HG02970 (cell line): Measurements from ENCODE around the gene FSTL3.
"Not testable (repeated sequence)": the region's sequence is repeated elsewhere in the genome, so short reads cannot be mapped to it uniquely, and the experiment has no call there.

Experiments
- ATAC-seq: cut with Tn5 transposase; IDR thresholded peaks from one replicate; pipeline ENCODE4 v1.9.1; 2021; ENCODE audit warnings: mild to moderate bottlenecking, moderate library complexity, moderate number of reproducible peaks; ENCODE audit not compliant: unreplicated experiment, low FRiP score

FSTL3 gene

DNA sequence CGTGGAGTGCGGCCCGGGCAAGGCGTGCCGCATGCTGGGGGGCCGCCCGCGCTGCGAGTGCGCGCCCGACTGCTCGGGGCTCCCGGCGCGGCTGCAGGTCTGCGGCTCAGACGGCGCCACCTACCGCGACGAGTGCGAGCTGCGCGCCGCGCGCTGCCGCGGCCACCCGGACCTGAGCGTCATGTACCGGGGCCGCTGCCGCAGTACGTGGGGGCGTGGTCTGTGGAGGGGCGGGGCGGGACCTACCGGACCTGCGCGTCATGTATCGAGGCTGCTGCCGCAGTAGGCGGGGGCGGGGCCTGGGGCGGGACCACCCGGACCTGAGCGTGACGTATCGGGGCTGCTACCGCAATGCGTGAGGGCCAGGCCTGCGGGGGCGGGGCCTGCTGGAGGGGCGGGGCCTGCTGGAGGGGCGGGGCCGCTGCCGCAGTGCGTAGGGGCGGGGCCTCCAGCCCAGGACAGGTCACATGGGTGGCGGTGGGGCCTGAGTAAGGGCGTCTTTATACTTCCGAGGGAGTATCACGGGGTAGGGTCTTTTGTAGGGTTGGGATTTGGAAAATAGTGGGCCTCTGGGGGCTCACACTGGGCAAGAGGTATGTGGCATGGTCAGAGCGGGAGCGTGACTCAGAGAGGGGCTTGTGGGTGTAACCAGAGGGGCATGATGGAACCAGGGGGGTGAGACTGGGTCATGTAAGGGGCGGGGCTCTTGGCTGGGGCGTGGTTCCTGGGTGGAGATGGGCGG lies 4.3 kb downstream of the FSTL3 start:
- ATAC-seq: peak; percentile 72

DNA sequence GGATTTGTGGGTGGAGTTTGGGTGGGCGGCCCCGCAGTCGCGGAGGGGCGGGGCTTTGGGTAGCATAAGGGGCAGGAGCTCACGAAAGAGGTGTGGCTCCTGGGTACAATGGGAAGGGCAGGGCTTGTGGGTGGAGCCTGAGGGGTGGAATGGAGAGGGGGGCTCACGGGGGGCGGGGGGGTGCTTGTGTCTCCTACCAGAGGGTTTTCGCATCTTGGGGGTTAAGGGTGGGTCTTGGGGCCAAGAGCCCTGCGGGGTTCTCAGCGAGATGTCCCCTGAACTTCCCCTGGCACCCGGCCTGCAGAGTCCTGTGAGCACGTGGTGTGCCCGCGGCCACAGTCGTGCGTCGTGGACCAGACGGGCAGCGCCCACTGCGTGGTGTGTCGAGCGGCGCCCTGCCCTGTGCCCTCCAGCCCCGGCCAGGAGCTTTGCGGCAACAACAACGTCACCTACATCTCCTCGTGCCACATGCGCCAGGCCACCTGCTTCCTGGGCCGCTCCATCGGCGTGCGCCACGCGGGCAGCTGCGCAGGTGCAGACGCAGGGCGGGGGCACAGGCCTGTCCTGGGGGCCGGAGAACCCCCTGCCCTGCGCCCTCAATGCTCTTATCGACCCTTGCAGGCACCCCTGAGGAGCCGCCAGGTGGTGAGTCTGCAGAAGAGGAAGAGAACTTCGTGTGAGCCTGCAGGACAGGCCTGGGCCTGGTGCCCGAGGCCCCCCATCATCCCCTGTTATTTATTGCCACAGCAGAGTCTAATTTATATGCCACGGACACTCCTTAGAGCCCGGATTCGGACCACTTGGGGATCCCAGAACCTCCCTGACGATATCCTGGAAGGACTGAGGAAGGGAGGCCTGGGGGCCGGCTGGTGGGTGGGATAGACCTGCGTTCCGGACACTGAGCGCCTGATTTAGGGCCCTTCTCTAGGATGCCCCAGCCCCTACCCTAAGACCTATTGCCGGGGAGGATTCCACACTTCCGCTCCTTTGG lies 5.1 kb downstream of the FSTL3 start:
- ATAC-seq: no peak

DNA sequence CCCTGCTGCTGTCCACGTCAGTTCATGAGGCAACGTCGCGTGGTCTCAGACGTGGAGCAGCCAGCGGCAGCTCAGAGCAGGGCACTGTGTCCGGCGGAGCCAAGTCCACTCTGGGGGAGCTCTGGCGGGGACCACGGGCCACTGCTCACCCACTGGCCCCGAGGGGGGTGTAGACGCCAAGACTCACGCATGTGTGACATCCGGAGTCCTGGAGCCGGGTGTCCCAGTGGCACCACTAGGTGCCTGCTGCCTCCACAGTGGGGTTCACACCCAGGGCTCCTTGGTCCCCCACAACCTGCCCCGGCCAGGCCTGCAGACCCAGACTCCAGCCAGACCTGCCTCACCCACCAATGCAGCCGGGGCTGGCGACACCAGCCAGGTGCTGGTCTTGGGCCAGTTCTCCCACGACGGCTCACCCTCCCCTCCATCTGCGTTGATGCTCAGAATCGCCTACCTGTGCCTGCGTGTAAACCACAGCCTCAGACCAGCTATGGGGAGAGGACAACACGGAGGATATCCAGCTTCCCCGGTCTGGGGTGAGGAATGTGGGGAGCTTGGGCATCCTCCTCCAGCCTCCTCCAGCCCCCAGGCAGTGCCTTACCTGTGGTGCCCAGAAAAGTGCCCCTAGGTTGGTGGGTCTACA lies 6.6 kb downstream of the FSTL3 start:
- ATAC-seq: no peak

DNA sequence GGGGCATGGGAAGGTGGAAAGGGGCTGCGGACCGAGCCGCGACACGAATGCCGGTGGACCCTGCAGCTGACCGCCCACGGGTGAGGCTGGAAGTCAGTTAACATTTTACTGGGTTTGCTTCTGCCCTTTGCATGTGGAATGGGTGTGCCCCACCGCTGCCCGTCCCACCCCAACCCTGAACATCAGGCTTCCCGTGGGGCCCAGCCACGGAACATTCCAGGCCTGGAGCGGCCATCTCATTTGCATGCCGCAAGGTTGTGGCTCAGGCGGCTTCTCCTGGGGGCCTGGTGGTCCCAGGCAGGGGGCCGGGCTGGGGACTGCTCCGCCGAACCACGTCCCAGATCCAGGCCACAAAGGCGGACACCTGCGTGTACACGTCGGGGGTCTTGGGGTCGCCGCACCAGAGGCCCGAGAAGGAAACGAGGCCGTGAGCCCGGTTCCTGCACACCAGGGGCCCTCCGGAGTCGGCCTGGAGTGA lies 9.3 kb downstream of the FSTL3 start:
- ATAC-seq: no peak

DNA sequence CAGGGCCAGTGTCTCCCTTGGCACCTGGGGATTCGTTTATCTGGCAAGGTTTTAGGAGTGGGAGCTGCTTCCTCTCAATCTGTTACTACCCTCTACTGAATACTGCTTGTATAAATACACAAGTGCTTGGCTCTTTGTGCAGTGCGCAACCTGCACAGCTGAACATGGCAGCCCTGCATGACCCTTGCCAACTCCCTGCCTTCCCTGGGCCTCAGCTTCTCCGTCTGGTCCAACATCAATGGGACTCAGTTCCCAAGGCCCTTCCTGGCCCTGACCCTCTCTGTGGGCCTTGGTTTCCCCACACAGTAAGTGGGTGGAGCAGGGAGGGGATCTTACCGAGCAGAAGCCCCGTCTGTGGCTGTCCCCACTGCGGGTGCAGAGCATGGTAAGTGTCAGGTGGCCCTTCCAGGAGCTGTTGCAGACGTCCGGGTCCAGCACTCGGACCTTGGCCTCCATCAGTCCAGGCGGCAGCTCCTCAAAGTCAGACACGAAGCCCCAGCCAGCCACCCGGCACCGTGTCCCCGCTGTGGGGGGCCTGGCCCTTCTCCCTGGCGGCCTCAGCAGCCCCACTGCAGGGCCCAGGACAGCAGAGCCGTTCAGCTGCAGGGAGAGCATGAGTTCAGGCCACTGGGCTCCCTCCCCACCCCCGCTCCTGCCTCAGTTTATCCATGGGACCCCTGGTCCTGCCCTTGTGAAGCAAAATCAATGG lies 10.6 kb downstream of the FSTL3 start:
- no peak for ATAC-seq

DNA sequence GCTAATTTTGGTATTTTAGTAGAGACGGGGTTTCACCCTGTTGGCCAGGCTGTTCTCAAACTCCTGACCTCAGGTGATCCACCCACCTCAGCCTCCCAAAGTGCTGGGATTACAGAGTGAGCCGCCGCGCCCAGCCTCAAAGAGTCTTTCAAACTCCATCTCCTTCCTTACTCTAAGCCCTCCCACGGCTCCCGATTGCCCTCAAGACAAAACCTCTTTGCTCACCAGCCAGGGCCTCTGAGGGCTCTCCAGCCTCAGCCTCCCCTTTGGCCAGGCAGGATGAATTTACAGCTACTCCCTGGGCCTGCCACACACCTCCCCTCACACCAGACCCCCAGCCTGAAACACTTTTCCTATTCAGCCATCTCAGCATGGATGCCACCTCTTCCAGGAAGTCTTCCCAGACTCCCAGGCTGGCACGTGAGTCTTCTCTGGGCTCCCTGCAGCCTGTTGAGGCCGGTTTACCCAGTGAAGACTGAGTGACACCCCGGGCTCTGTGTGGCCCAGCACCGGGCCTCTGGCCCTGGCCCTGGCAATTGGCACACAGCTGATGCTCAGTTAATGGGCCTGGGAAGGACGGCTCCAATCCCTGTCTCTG lies 11.5 kb downstream of the FSTL3 start:
- ATAC-seq: no peak

DNA sequence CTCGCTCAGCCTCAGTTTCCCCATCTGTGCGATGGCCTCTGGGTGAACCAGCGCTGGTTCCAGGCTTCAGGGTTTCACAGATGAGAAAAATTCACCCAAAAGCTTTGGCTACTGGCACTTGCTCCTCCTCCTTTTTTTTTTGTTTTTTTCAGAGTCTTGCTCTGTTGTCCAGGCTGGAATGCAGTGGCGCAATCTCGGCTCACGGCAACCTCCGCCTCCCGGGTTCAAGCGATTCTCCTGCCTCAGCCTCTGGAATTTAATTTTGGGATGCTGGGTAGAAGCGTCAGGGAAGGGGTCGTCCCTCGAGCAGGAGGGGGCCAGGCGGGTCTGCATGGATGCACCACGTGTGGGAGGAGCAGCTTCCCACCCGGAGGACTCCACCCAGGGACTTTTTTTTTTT lies 12.0 kb downstream of the FSTL3 start:
- ATAC-seq: no peak

DNA sequence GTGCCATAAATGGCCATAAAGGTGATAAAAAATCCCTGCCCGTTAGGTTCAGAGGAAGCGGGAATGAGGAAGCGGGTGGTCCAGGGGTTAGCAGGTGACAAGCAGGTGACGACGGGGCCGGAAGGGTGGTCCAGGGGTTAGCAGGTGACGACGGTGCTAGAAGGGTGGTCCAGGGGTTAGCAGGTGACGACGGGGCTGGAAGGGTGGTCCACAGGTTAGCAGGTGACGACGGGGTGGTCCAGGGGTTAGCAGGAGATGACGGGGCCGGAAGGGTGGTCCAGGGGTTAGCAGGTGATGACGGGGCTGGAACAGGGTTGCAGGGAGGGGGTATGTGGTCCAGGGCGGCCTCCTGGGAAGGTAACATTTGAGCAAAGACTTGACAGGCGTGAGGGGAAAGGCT lies 12.8 kb downstream of the FSTL3 start:
- ATAC-seq: no peak

DNA sequence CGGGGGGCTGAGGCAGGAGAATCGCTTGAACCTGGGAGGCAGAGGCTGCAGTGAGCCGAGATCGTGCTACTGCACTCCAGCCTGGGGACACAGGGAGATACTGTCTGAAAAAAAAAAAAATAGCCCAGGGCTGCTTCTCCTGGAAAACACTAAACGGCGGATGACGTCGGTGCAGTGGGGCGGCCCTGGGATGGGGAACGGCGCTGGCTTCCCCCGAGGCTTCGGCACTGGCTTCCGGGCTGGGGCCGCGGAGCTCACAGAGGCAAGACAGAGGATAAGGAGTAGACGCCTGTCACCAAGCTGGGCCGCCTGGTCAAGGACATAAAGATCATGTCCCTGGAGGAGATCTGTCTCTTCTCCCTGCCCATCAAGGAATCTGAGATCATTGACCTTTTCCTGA lies 14.0 kb downstream of the FSTL3 start:
- ATAC-seq: no peak

DNA sequence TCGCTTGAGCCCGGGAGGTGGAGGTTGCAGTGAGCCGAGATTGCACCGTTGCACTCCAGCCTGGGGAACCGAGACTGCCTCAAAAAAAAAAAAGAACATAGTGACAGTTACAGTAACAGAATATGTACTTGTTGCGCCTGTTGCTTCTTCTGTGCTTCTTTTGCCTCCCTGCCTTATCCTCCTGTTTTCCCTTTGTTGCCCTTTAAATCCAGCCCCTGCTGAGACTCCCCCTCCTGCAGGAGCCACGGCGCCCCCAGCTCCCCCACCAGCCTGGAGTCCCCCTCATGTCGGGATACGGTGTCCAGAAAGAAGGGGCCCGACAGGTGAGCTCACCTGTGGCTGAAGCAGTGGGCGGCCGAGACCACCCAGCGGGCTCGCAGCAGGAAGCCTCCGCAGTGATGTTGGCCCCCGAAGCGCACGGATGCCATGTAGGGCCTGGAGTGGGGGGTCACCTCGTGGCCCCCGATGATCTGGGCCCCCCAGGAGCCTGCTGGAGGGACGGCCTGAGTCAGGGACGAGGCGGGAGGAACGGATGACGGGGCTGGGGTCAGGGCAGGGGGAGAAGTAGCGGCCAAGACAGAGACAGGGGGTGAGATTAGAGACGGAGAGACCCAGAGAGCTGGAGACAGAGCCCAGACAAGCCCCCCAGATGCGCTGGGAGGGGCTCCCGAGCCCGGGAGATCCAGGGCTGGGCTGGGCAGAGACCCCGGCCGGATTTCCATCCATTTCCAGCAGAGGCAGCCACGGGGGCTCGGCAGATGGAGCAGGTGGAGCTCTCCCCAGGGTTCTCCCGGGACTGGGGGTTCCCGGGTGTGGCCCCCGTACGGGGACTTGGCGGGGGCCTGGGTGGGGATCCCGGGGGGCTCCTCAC lies 18.5 kb downstream of the FSTL3 start:
- no peak for ATAC-seq

DNA sequence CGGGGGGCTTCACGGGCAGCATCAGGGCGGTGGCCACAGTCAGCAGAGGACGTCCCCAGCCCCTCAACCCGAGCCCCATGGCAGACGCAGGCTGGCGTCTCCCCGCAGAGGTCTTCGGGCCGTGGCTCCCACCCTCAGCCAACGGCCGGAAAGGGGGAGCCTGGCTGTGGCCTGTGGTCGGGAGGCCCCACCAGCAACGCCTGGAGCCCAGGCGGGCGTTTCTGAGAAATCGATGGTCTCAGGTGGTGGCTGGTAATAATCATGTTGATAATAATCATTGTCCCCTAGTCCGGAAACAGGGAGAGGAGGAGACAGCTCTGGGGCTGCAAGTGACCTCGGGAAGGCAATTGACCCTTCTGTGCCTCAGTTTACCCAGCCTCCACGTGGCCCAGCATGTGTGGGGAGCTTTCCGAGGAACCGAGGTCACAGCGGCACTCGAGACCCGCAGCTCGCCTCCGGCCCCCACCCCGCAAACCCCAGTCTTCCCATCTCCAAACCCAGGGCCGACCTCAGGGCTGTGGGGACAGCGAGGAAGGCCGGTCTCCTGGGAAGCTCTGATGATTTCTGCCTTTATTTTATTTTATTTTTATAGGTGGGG lies 19.3 kb downstream of the FSTL3 start, which contains the start of gene PRSS57:
TSS of gene PRSS57 (minus strand) at position 101 of the 598 bp plus-strand sequence. CDS start at position 79, 22 bp downstream.
- ATAC-seq: no peak

DNA sequence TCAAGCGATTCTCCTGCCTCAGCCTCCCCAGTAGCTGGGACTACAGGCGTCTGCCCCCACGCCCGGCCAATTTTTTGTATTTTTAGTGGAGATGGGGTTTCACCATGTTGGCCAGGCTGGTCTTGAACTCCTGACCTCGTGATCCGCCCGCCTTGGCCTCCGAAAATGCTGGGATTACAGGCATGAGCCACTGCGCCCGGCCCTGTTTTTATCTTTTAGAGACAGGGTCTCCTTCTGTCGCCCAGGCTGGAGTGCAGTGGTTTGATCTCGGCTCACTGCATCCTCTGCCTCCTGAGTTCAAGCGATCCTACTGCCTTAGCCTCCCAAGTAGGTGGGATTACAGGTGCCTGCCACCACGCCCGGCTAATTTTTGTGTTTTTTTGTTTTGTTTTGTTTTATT lies 22.3 kb downstream of the FSTL3 start:
- not testable (repeated sequence) for ATAC-seq

DNA sequence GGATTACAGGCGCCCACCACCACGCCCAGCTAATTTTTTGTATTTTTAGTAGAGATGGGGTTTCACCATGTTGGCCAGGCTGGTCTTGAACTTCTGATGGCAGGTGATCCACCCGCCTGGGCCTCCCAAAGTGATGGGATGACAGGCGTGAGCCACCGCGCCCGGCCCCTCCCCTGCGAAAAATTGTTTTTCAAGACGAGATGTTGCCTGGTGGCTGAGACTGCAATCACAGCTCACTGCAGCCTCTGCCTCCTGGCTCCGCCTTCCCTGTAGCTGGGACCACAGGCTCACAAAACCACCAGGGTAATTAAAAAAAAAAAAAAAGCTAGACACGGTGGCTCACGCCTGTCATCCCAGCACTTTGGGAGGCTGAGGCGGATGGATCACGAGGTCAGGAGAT lies 23.7 kb downstream of the FSTL3 start:
- ATAC-seq: not testable (repeated sequence)

DNA sequence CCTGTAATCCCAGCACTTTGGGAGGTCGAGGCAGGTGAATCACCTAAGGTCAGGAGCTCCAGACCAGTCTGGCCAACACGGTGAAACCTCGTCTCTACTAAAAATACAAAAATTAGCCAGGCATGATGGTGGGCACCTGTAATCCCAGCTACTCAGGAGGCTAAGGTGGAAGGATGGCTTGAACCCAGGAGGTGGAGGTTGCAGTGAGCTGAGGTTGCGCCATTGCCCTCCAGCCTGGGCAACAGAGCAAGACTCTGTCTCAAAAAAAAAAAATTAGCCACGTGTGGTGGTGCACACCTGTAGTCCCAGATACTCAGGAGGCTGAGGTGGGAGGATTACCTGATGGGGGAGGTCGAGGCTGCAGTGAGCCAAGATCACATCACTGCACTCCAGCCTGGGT lies 26.7 kb downstream of the FSTL3 start:
- not testable (repeated sequence) for ATAC-seq

DNA sequence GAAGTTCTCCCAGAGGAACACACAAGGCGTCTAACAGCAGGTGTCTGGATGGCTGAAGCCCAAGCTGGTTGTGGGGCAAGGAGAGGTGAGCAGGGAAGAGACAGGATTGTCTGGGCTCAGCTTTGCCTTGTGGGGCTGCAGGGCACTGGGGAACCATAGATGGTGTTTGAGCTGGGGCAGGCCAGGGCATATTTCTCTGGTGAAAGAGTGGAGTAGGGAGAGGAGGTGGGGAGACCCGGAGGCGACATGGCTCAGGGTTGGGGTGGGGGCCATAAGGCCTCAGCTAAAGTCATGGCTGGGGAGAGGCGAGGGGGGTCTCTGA lies 27.1 kb downstream of the FSTL3 start:
- ATAC-seq: no peak

DNA sequence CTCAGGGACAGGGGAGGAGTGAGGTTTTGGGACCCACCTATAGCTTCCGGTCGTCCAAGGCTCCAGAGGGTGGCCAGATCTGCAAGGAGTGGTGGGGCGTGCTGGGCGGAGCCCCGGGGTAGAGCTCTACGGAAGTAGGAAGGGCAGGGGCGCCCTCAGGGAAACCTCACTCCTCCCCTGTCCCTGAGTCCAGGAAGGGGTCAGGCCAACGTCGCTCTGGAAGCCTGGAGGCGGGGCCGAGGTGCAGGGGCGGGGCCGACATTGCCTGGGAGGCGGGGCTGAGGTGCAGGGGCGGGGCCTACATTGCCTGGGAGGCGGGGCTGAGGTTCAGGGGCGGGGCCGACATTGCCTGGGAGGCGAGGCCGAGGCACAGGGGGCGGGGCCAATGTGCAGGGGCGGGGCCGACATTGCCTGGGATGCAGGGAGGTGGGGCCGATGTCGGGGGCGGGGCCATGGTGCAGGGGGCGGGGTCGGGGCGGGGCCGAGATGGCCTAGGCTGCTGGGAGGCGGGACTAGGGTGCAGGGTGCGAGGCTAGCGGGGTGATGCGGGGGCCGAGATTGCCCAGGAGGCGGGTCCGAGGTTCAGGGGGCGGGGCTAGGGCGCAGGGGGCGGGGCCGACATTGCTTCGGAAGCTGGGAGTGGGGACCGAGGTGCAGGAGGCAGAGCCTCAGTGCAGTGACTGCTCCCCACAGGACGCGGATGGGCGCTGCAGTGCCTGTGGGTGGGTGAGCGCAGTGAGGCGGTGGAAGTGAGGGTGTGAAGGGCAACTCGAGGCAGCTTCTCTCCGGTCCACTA lies 27.7 kb downstream of the FSTL3 start:
- ATAC-seq: no peak

DNA sequence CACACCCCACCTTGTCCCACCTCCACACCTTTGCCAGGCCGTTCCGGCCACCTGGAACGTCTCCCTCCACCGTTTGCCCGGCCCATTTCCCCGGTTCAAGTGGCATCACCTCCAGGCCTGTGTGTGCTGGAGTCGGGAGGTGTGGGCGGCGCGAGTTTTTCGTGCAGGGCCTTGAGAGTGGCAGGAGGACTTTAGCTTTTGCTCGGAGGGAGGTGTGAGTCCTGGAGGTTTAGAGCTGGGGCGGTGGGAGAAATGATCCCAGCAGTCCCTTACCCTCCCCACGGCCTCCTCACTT lies 28.2 kb downstream of the FSTL3 start:
- ATAC-seq: no peak
